Endothelial cell of umbilical vein (primary cell): ENCODE measurements around the gene KIF26B. TPM values are rescaled to one million over a fixed set of nuclear protein-coding genes. Genes with fewer than 3 reads are reported as not detected.

Experiments
- BruUV-seq: library from RNA; stranded (reverse); fragments of 400-500 nt; replicated peaks from 2 replicates; lab custom pipeline; 2021; lab: Mats Ljungman, UMichigan
- CTCF ChIA-PET: fragments of 300-600, 350-600 bp; sonication (Branson Sonifier 250); formaldehyde crosslinking; loops from one replicate; lab custom pipeline; 2021; ENCODE audit warnings: antibody characterized with exemption, inconsistent platforms; lab: Charles Lee
- POLR2A ChIA-PET: fragments of 300-600, 350-600 bp; sonication (Branson Sonifier 250); formaldehyde crosslinking; loops from one replicate; lab custom pipeline; 2021; ENCODE audit warnings: antibody characterized with exemption, inconsistent platforms; lab: Charles Lee
- DNase-seq: peaks from one replicate; pipeline ENCODE4 v3.0.0-alpha.2; 2011; ENCODE audit warnings: low read depth, low spot score
- FAIRE-seq: peaks from 2 replicates; lab custom pipeline; 2011; peaks lifted over from hg19 to GRCh38; lab: Jason Lieb, UNC
- H2AFZ ChIP-seq: 2 replicates; pipeline ENCODE4 v1.6.0; 2012; ENCODE audit warnings: low read depth, low read length, control low read depth, inconsistent platforms
- H3K27ac ChIP-seq: 2 replicates; pipeline ENCODE4 v1.5.1; 2011; ENCODE audit warnings: low read depth, mild to moderate bottlenecking, control low read depth, low read length, moderate library complexity; ENCODE audit not compliant: insufficient read depth
- H3K27me3 ChIP-seq, 2 experiments: 2 replicates each; pipeline versions ENCODE4 v1.6.0 to v1.6.1; 2011; ENCODE audit warnings: low read length in 2 of 2, mixed read lengths in 1 of 2; ENCODE audit not compliant: control insufficient read depth in 2 of 2, insufficient read depth in 2 of 2
- H3K36me3 ChIP-seq, 2 experiments: 2 replicates in 1 of 2; 3 replicates in 1 of 2; pipeline ENCODE4 v1.5.1; 2011; ENCODE audit warnings: low read length in 2 of 2, mild to moderate bottlenecking in 1 of 2, moderate library complexity in 1 of 2; ENCODE audit not compliant: control insufficient read depth in 2 of 2, insufficient read depth in 2 of 2; ENCODE audit errors: extremely low read depth in 1 of 2
- H3K4me1 ChIP-seq: 3 replicates; pipeline ENCODE4 v1.5.1; 2011; ENCODE audit warnings: mild to moderate bottlenecking, low read length; ENCODE audit not compliant: control insufficient read depth, insufficient read depth; ENCODE audit errors: extremely low read depth
- H3K4me2 ChIP-seq: 2 replicates; pipeline ENCODE4 v1.6.1; 2011; ENCODE audit warnings: low read length, control low read depth, mixed read lengths; ENCODE audit not compliant: insufficient read depth
- H3K4me3 ChIP-seq, 3 experiments: fragments of 200-600 bp in 1 of 3; sonication (generic), shearing (Covaris generic) in 1 of 3; replicated peaks in 1 of 3; 2 replicates each; pipeline ENCODE4 v1.5.1; 2011 to 2016; ENCODE audit warnings: control low read depth in 3 of 3, low read length in 3 of 3, mild to moderate bottlenecking in 2 of 3, inconsistent platforms in 1 of 3, low read depth in 1 of 3, moderate library complexity in 1 of 3; ENCODE audit not compliant: insufficient read depth in 1 of 3
- H3K79me2 ChIP-seq: 2 replicates; pipeline ENCODE4 v1.6.0; 2012; ENCODE audit warnings: low read length, inconsistent platforms; ENCODE audit not compliant: control insufficient read depth, insufficient read depth
- H3K9ac ChIP-seq: replicated peaks from 2 replicates; pipeline ENCODE3; 2011; ENCODE audit warnings: low read length, control low read depth; ENCODE audit not compliant: insufficient read depth; ENCODE audit errors: extremely low read depth
- H3K9me1 ChIP-seq: replicated peaks from 3 replicates; pipeline ENCODE4 v1.6.0; 2011; ENCODE audit warnings: mild to moderate bottlenecking, low read length; ENCODE audit not compliant: control insufficient read depth, insufficient read depth; ENCODE audit errors: extremely low read depth
- H3K9me3 ChIP-seq: replicated peaks from 2 replicates; pipeline ENCODE4 v1.5.1; 2012; ENCODE audit warnings: low read length, inconsistent platforms; ENCODE audit not compliant: control insufficient read depth, insufficient read depth
- H4K20me1 ChIP-seq: replicated peaks from 2 replicates; pipeline ENCODE3; 2011; ENCODE audit warnings: mild to moderate bottlenecking, low read length; ENCODE audit not compliant: control insufficient read depth, insufficient read depth; ENCODE audit errors: extremely low read depth
- EZH2 ChIP-seq: IDR thresholded peaks from 2 replicates; pipeline ENCODE4 v1.6.1; 2012; ENCODE audit warnings: borderline replicate concordance, low read depth, mild to moderate bottlenecking, moderate library complexity, low read length, inconsistent platforms; ENCODE audit not compliant: severe bottlenecking
- FOS ChIP-seq: IDR thresholded peaks from 2 replicates; pipeline ENCODE4 v1.6.1; 2011; ENCODE audit warnings: mild to moderate bottlenecking, low read length, moderate library complexity, borderline replicate concordance; ENCODE audit not compliant: insufficient read depth
- GATA2 ChIP-seq: IDR thresholded peaks from 2 replicates; pipeline ENCODE4 v1.7.0; 2011; ENCODE audit warnings: low read depth, mild to moderate bottlenecking, moderate library complexity, mixed read lengths, low read length; ENCODE audit not compliant: insufficient read length, insufficient read depth
- JUN ChIP-seq: IDR thresholded peaks from 2 replicates; pipeline ENCODE4 v1.6.1; 2011; ENCODE audit warnings: borderline replicate concordance, low read depth; ENCODE audit not compliant: insufficient read length, insufficient read depth
- MYC ChIP-seq: IDR thresholded peaks from one replicate; pipeline ENCODE4 v1.6.1; 2011; ENCODE audit warnings: mild to moderate bottlenecking, low read depth, low read length
- POLR2A ChIP-seq: IDR thresholded peaks from 2 replicates; pipeline ENCODE4 v1.6.1; 2012; ENCODE audit warnings: low read depth, mild to moderate bottlenecking, control low read depth, low read length
- POLR2AphosphoS5 ChIP-seq: IDR thresholded peaks from 2 replicates; pipeline ENCODE4 v1.6.1; 2012; ENCODE audit warnings: low read depth, mild to moderate bottlenecking, control low read depth, low read length, moderate library complexity; ENCODE audit not compliant: insufficient read depth
- dilution Hi-C: fragments of 300-500 bp; cut with MboI; formaldehyde crosslinking; loops from one replicate; pipeline ENCODE4 v1.15.0; 2019; ENCODE audit warnings: low sequenced_read_pairs; ENCODE audit not compliant: extremely low pct_ligation_motif_present
- intact Hi-C: fragments of 100-400 bp; cut with micrococcal nuclease; formaldehyde crosslinking; loops from one replicate; pipeline ENCODE4 v1.10.0; 2022
- polyA plus RNA-seq, 4 experiments: library from polyadenylated mRNA; depleted of rRNA in 3 of 4; stranded (reverse) in 3 of 4; unstranded in 1 of 4; fragments of >200 nt; gene quantifications; 2 replicates each; pipeline versions ENCODE4 v1.2.1 to v1.2.3, GENCODE V29; 2011 to 2012; ENCODE audit warnings: missing spikeins in 1 of 4
- total RNA-seq: library from RNA; stranded (reverse); gene quantifications from 2 replicates; pipeline ENCODE4 v1.2.3, GENCODE V29; 2021
- TF ChIP-seq, protein P1 (sequence below): IDR thresholded peaks from 2 replicates; pipeline ENCODE4 v1.6.1; 2011; ENCODE audit not compliant: insufficient read depth, insufficient read length
- TF ChIP-seq, protein P2 (sequence below), 2 donors: IDR thresholded peaks; 1 replicate in 1 of 2; 2 replicates in 1 of 2; pipeline ENCODE4 v1.5.1; 2011; ENCODE audit warnings: low read length in 2 of 2, mild to moderate bottlenecking in 2 of 2, moderate library complexity in 2 of 2, control low read depth in 1 of 2, inconsistent platforms in 1 of 2, low read depth in 1 of 2; ENCODE audit not compliant: insufficient read depth in 1 of 2; ENCODE audit errors: extremely low read depth in 1 of 2

Gene KIF26B
- total and polyA plus RNA-seq, 2 donors (not counting 3 experiments of a cell fraction or from before 2014, with no cell fraction given) = 0.04 to 0.49 TPM

DNA sequence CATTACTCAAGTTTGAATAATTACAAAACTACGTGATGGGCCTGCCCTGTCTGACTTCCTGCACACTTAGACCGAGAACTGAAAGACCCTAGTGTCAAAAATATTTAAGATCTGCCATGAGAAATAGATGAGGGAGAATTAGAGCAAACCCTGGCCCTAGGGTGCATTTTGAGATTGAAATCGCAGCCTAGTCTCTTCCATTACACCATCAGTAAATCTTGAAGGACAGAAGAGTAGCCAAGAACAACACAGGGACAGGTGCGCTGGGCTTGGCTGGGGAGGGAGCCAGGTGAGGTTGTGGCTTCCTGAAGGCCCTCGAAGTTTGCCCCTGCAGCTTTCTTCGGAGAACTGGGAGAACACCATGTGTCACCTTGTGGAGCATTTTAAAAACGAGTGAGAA, 36.7 kb upstream of the KIF26B start:
- Histone ChIP-seq H3K9ac (no peak overlapping the region), H3K27me3 (no peaks in the 10 kb centered on the region), H2AFZ (no peak overlapping the region), H3K79me2 (no peaks in the 10 kb centered on the region), H3K4me1 (peaks cover 5% of the 10 kb centered on the region), H4K20me1 (no peaks in the 10 kb centered on the region), H3K9me3 (no peaks in the 10 kb centered on the region), H3K27ac (no peak overlapping the region), H3K36me3 (no peaks in the 10 kb centered on the region), H3K4me3 (no peak overlapping the region), H3K4me2 (no peak overlapping the region), H3K9me1 (no peaks in the 10 kb centered on the region)
- no TSS peak for BruUV-seq
- ChIA-PET CTCF (no interaction called here), POLR2A (no interaction called here)
- no peak for FAIRE-seq
- no peak for TF ChIP-seq POLR2A
- TF ChIP-seq FOS = no peak
- no peak for TF ChIP-seq POLR2AphosphoS5
- TF ChIP-seq JUN = no peak
- TF ChIP-seq, protein P1, sequence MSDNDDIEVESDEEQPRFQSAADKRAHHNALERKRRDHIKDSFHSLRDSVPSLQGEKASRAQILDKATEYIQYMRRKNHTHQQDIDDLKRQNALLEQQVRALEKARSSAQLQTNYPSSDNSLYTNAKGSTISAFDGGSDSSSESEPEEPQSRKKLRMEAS = no peak
- no peak for TF ChIP-seq EZH2
- no peak for TF ChIP-seq GATA2
- TF ChIP-seq MYC = no peak
- TF ChIP-seq, protein P2, sequence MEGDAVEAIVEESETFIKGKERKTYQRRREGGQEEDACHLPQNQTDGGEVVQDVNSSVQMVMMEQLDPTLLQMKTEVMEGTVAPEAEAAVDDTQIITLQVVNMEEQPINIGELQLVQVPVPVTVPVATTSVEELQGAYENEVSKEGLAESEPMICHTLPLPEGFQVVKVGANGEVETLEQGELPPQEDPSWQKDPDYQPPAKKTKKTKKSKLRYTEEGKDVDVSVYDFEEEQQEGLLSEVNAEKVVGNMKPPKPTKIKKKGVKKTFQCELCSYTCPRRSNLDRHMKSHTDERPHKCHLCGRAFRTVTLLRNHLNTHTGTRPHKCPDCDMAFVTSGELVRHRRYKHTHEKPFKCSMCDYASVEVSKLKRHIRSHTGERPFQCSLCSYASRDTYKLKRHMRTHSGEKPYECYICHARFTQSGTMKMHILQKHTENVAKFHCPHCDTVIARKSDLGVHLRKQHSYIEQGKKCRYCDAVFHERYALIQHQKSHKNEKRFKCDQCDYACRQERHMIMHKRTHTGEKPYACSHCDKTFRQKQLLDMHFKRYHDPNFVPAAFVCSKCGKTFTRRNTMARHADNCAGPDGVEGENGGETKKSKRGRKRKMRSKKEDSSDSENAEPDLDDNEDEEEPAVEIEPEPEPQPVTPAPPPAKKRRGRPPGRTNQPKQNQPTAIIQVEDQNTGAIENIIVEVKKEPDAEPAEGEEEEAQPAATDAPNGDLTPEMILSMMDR (IDR thresholded peaks at IDR 0.05; ENCODE audit: extremely low read depth in 1 of 2, insufficient read depth in 1 of 2, low read depth in 1 of 2, low read length in 2 of 2) = no peak
- no peak for DNase-seq
- dilution Hi-C loops = no loop called here
- intact Hi-C loops = no loop called here
